HEK293 (cell line): ENCODE data around the gene GNMT.

ENCODE experiments used
- CTCF ChIA-PET: fragments of 350-600 bp; formaldehyde crosslinking; extraction: SDS; loops from one replicate; lab custom pipeline; 2021; ENCODE audit warnings: antibody characterized with exemption; lab: Yijun Ruan, JAX
- POLR2A ChIA-PET: fragments of 300-600 bp; formaldehyde crosslinking; extraction: SDS; loops from one replicate; lab custom pipeline; 2020; ENCODE audit warnings: antibody characterized with exemption, inconsistent platforms; lab: Yijun Ruan, JAX
- H3K27ac ChIP-seq: fragments of 200-500 bp; sonication (Bioruptor generic); 2 replicates; pipeline ENCODE4 v1.5.1; 2014; ENCODE audit warnings: low read depth, low read length, control low read depth, inconsistent platforms; ENCODE audit errors: extremely low read depth
- H3K36me3 ChIP-seq, 2 experiments: fragments of 200-500 bp in 1 of 2; sonication (Bioruptor generic) in 1 of 2; 1 replicate in 1 of 2; 2 replicates in 1 of 2; pipeline ENCODE4 v1.5.1; 2014 to 2017; ENCODE audit warnings: inconsistent platforms in 2 of 2, low read length in 2 of 2; ENCODE audit not compliant: control insufficient read depth in 2 of 2, insufficient read depth in 1 of 2
- H3K4me1 ChIP-seq: fragments of 200-500 bp; sonication (Bioruptor generic); 2 replicates; pipeline ENCODE4 v1.5.1; 2014; ENCODE audit warnings: mild to moderate bottlenecking, low read length, inconsistent platforms; ENCODE audit not compliant: control insufficient read depth, insufficient read depth
- H3K4me3 ChIP-seq: 2 replicates; pipeline ENCODE4 v1.5.1; 2011; ENCODE audit warnings: low read depth, mild to moderate bottlenecking, control low read depth, low read length, moderate library complexity
- H3K9me3 ChIP-seq: fragments of 200-500 bp; sonication (Bioruptor generic); 2 replicates; pipeline ENCODE4 v1.5.1; 2014; ENCODE audit warnings: low read depth, low read length, inconsistent platforms; ENCODE audit not compliant: control insufficient read depth, insufficient read depth
- CTCF ChIP-seq: fragments of 450-650 bp; formaldehyde crosslinking; IDR thresholded peaks from 2 replicates; pipeline ENCODE4 v1.5.1; 2016; ENCODE audit warnings: missing biosample characterization, missing genetic modification characterization
- FEZF1 ChIP-seq: fragments of 450-650 bp; formaldehyde crosslinking; IDR thresholded peaks from 2 replicates; pipeline ENCODE4 v1.5.1; 2016; ENCODE audit warnings: missing biosample characterization, missing genetic modification characterization
- PRDM6 ChIP-seq: fragments of 450-650 bp; formaldehyde crosslinking; IDR thresholded peaks from 2 replicates; pipeline ENCODE4 v1.5.1; 2017; ENCODE audit warnings: missing biosample characterization, missing genetic modification characterization
- TSHZ1 ChIP-seq: fragments of 450-650 bp; formaldehyde crosslinking; IDR thresholded peaks from 2 replicates; pipeline ENCODE4 v1.5.1; 2016; ENCODE audit warnings: missing biosample characterization, missing genetic modification characterization, borderline replicate concordance
- ZBTB48 ChIP-seq: fragments of 450-650 bp; formaldehyde crosslinking; IDR thresholded peaks from 2 replicates; pipeline ENCODE4 v1.5.1; 2016; ENCODE audit warnings: missing biosample characterization, missing genetic modification characterization
- ZNF16 ChIP-seq: fragments of 450-650 bp; formaldehyde crosslinking; IDR thresholded peaks from 2 replicates; pipeline ENCODE4 v1.5.1; 2016; ENCODE audit warnings: low read depth, missing biosample characterization, missing genetic modification characterization
- ZNF174 ChIP-seq: fragments of 450-650 bp; formaldehyde crosslinking; IDR thresholded peaks from 2 replicates; pipeline ENCODE4 v1.5.0; 2017; ENCODE audit warnings: missing biosample characterization, mild to moderate bottlenecking, missing genetic modification characterization
- ZNF175 ChIP-seq: fragments of 450-650 bp; formaldehyde crosslinking; IDR thresholded peaks from 2 replicates; pipeline ENCODE4 v1.5.1; 2016; ENCODE audit warnings: missing biosample characterization, missing genetic modification characterization
- ZNF24 ChIP-seq: fragments of 450-650 bp; formaldehyde crosslinking; IDR thresholded peaks from 2 replicates; pipeline ENCODE4 v1.5.1; 2016; ENCODE audit warnings: missing biosample characterization, missing genetic modification characterization
- ZNF416 ChIP-seq: fragments of 450-650 bp; formaldehyde crosslinking; IDR thresholded peaks from 2 replicates; pipeline ENCODE4 v1.5.1; 2016; ENCODE audit warnings: missing biosample characterization, missing genetic modification characterization
- ZNF423 ChIP-seq: fragments of 450-650 bp; formaldehyde crosslinking; IDR thresholded peaks from 2 replicates; pipeline ENCODE4 v1.5.1; 2016; ENCODE audit warnings: missing biosample characterization, missing genetic modification characterization
- ZNF555 ChIP-seq: fragments of 450-650 bp; formaldehyde crosslinking; conservative IDR thresholded peaks from 2 replicates; pipeline ENCODE4 v1.5.1; 2017; ENCODE audit warnings: missing biosample characterization, mild to moderate bottlenecking, missing genetic modification characterization, inconsistent platforms
- ZNF561 ChIP-seq: fragments of 450-650 bp; IDR thresholded peaks from 2 replicates; pipeline ENCODE4 v1.5.1; 2018; ENCODE audit warnings: missing biosample characterization, missing genetic modification characterization, borderline replicate concordance
- TF ChIP-seq, protein P1 (sequence below): fragments of 450-650 bp; formaldehyde crosslinking; IDR thresholded peaks from 2 replicates; pipeline ENCODE4 v1.5.0; 2017; ENCODE audit warnings: missing biosample characterization, missing genetic modification characterization, borderline replicate concordance

The GNMT gene

DNA sequence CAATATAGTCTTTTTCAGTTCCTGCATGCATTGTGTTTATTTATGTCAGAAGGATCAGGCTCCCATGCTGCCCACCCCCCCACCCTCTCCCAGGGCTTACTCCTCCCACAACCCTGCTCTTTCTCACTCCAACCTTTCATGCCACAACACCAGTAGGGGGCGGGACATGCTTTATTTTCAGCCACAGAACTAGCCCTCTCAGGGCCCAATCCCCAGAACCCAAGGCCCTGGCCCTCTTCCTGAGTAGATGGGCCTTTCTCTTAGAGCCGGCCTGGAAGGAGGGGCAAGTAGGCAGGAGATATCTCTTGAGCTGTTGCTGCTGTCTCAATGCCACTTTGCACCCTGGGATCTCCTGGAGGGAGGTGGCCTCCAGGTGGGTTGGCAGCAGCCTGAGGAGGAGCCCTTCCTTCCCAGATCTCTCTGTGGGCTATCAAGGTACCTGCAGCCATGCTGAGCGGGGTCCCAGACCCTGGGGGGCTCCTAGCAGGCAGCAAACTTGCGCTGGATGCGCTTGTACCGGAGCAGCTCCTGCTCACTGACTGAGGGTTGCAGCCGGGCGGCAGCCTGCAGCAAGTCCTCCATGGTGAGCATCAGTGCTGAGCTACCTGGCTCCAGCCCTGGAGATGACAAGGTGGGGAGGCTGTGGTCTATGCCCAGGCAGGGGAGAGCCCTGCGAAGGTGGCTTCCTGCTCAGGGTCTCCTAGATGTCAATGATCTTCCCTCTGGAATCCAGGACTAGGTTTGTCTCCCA is 3.5 kb downstream of the GNMT start (continued):
- 0 out of 2 replicates have a peak, but pooled peaks have one; percentile 15 for TF ChIP-seq CTCF (tag by site-specific recombination)
- TF ChIP-seq ZNF561 (tag by site-specific recombination): no peak
- TF ChIP-seq ZNF174 (tag by site-specific recombination): no peak
- TF ChIP-seq, protein P1, sequence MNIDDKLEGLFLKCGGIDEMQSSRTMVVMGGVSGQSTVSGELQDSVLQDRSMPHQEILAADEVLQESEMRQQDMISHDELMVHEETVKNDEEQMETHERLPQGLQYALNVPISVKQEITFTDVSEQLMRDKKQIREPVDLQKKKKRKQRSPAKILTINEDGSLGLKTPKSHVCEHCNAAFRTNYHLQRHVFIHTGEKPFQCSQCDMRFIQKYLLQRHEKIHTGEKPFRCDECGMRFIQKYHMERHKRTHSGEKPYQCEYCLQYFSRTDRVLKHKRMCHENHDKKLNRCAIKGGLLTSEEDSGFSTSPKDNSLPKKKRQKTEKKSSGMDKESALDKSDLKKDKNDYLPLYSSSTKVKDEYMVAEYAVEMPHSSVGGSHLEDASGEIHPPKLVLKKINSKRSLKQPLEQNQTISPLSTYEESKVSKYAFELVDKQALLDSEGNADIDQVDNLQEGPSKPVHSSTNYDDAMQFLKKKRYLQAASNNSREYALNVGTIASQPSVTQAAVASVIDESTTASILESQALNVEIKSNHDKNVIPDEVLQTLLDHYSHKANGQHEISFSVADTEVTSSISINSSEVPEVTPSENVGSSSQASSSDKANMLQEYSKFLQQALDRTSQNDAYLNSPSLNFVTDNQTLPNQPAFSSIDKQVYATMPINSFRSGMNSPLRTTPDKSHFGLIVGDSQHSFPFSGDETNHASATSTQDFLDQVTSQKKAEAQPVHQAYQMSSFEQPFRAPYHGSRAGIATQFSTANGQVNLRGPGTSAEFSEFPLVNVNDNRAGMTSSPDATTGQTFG (tag by site-specific recombination): no peak
- no peak for TF ChIP-seq ZNF416 (tag by site-specific recombination)
- TF ChIP-seq FEZF1 (tag by site-specific recombination): no peak

GRCh38 chr6:42966571-42966970 is 6.0 kb downstream of the GNMT start:
- POLR2A ChIA-PET: interaction anchor here (0.6 to 2.8 kb wide), 5 partner anchors 9 to 37 kb away, joined by 3 to 11 read pairs (median 8); partner anchors contain the start of genes CNPY3, PEX6 and PPP2R5D
- H3K4me1 ChIP-seq: no peaks in the 10 kb centered on the region
- CTCF ChIA-PET: interaction anchor here (1.5 kb wide), 1 partner anchor 177 kb away, joined by 4 read pairs; no protein-coding TSS in a partner anchor

DNA sequence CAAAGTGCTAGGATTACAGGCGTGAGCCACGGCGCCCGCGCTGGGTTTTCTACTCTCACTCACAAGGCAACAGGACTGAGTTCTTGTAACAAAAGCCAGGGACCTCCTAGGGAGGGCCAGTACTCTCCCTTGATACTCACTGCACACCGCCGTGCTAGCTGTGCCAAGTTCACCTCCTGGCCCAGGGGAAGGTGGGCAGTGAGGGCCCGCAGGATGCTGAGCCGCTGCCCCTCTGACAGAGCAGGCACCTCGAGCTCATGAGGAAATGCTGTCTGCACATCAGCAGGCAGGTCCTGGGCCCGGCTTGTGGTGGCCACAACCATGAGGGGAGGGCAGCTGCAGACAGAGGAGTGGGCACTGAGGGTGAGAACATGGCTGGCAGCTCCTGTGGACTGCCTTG is 6.7 kb downstream of the GNMT start:
- Histone ChIP-seq H3K4me3 (no peak overlapping the region), H3K36me3 (peaks cover 0 to 51% of the 10 kb centered on the region in 2 experiments; a peak in 2 of 3 replicates), H3K4me1 (no peaks in the 10 kb centered on the region), H3K27ac (no peak overlapping the region), H3K9me3 (no peaks in the 10 kb centered on the region)
- CTCF ChIA-PET: interaction anchor here (0.6 to 0.8 kb wide), 2 partner anchors 11 to 1325 kb away, joined by 3 read pairs; no protein-coding TSS in a partner anchor
- TF ChIP-seq ZNF175 (no peak), ZNF24 (tag by site-specific recombination) (no peak), ZNF16 (no peak), ZNF555 (tag by site-specific recombination) (no peak), TSHZ1 (tag by site-specific recombination) (no peak), PRDM6 (tag by site-specific recombination) (no peak)
- POLR2A ChIA-PET: no interaction called here

More at GRCh38 chr6:42966571-42966970, 6.0 kb downstream of the GNMT start:
- no peaks in the 10 kb centered on the region for H3K9me3 ChIP-seq
- TF ChIP-seq ZBTB48 (tag by site-specific recombination) (0 out of 2 replicates have a peak, but pooled peaks have one; percentile 36), ZNF423 (tag by site-specific recombination) (no peak)
- TF ChIP-seq, all 188 proteins: peak for 1
- H3K36me3 ChIP-seq: peaks cover 0 to 55% of the 10 kb centered on the region in 2 experiments; a peak in 2 of 3 replicates
- no peak overlapping the region for H3K4me3 ChIP-seq
- H3K27ac ChIP-seq: no peak overlapping the region
